Pancreas (tissue), 10 donors: Measurements from ENCODE around the gene ENPP3. TPM values are rescaled to one million over a fixed set of nuclear protein-coding genes. Genes with fewer than 3 reads are reported as not detected.
A peak's percentile ranks its signal among the peaks of the same experiment; 100 is the strongest.

Source experiments
- ATAC-seq, 4 donors: fragments of 200-7000 bp; cut with Tn5 transposase; one replicate each; pipeline versions ENCODE4 v1.8.0 to v1.9.1; 2020; ENCODE audit warnings: mild to moderate bottlenecking in 4 of 4, moderate library complexity in 4 of 4
- DNase-seq, 6 donors: peaks; one replicate each; pipeline ENCODE4 v3.0.0-alpha.2; 2020
- FAIRE-seq: peaks from 2 replicates; lab custom pipeline; 2012; peaks lifted over from hg19 to GRCh38; lab: Jason Lieb, UNC
- H3K27ac ChIP-seq, 4 donors: fragments of 200-600 bp; sonication (generic); 1 replicate in 3 of 4; 2 replicates in 1 of 4; pipeline versions ENCODE4 v1.5.0 to v1.8.0; 2020
- H3K27me3 ChIP-seq, 4 donors: fragments of 200-600 bp; one replicate each; pipeline ENCODE4 v1.8.0; 2021
- H3K36me3 ChIP-seq, 3 donors: fragments of 200-600 bp; sonication (generic) in 1 of 3; one replicate each; pipeline versions ENCODE4 v1.5.0 to v1.8.0; 2020 to 2021
- H3K4me1 ChIP-seq, 3 donors: fragments of 200-600 bp; one replicate each; pipeline ENCODE4 v1.8.0; 2021
- H3K4me3 ChIP-seq, 4 donors: fragments of 200-600 bp; sonication (generic) in 2 of 4; one replicate each; pipeline versions ENCODE4 v1.5.0 to v1.8.0; 2020 to 2021
- H3K9me3 ChIP-seq, 4 donors: fragments of 200-600 bp; one replicate each; pipeline ENCODE4 v1.8.0; 2021
- WGBS, 2 donors: extraction: QIAGEN DNeasy Blood & Tissue Kit; methylation state at CpG; one replicate each; pipeline ENCODE4 v1.1.7; 2013; 5-methylcytosine and 5-hydroxymethylcytosine counted together
- intact Hi-C, 3 donors: fragments of 100-400 bp; cut with DNase I; formaldehyde crosslinking; loops; one replicate each; pipeline versions ENCODE4 v1.11.1 to v1.14.2; 2022
- polyA plus RNA-seq, 2 donors: library from polyadenylated mRNA; stranded (reverse); fragments of 200-250 nt; gene quantifications; one replicate each; pipeline ENCODE4 v1.2.3, GENCODE V29; 2013
- total RNA-seq, 6 donors: library from RNA; stranded (reverse); fragmentation: NEBNext Ultra II Directional in 4 of 6; extraction: Animal tissue kit (Norgen Biotek cat#: 25700) in 4 of 6; gene quantifications; one replicate each; pipeline versions ENCODE4 v1.2.1 to v1.2.4, GENCODE V29; 2021 to 2023
- TF ChIP-seq, protein P1 (sequence below), 4 donors: fragments of 200-600 bp; sonication (generic) in 3 of 4; IDR thresholded peaks; one replicate each; pipeline versions ENCODE4 v1.5.0 to v1.8.0; 2021; ENCODE audit warnings: antibody characterized with exemption in 4 of 4
- donor health status: healthy with polysubstance abuse.
- donor health status: DM: no; HTN: no; CAD: no; lungs with moderate emphysema.
- donor health status: DM: no; HTN: no; CAD: no.
- donor health status: control.
- donor health status: control.
- donor health status: Bipolar disorder and iron deficiency.
- donor health status: DM: yes; HTN: yes; CAD: no.
- donor health status: DM: no; HTN: no; CAD: no.
- donor health status: DM: no; HTN: no; CAD: no.
- donor health status: DM: yes; HTN: yes; CAD: no.

Gene ENPP3
- total and polyA plus RNA-seq, 8 donors, result 0.07 to 0.38 (median 0.13) TPM; not detected in 3

DNA sequence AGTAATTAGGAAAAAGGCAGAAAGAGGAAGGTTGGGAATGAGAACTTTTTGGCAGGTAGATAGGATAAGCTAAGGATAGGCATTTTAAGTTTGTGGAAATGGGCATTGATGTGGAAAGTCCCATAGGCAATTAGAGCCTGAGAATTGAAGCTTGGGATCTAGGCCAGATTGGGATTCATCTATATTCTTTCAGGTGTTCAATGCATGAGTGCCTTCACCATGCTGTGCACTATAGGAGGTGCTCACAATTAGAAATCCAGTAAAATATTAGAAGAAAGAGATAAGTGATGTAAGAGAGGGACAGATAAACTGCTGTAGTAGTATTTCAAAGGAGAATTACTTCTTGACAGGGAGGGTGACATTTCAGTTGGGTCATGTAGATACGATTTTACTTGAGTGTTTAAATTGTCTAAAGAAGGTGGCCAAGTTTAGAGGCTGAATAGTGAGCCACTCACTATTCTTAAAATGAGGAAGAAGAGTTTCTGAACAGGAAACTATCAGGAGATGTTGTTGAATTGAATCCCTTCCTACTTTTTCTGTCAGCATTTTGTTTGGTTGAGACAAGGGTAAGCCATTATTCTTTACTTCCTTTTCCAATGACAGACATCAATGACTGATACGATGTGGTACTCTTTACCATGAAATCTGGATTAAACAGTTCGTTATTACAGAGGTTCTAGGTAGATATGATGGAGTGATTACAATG, 104.7 kb downstream of the ENPP3 start:
- DNase-seq, result no peak
- TF ChIP-seq, protein P1, sequence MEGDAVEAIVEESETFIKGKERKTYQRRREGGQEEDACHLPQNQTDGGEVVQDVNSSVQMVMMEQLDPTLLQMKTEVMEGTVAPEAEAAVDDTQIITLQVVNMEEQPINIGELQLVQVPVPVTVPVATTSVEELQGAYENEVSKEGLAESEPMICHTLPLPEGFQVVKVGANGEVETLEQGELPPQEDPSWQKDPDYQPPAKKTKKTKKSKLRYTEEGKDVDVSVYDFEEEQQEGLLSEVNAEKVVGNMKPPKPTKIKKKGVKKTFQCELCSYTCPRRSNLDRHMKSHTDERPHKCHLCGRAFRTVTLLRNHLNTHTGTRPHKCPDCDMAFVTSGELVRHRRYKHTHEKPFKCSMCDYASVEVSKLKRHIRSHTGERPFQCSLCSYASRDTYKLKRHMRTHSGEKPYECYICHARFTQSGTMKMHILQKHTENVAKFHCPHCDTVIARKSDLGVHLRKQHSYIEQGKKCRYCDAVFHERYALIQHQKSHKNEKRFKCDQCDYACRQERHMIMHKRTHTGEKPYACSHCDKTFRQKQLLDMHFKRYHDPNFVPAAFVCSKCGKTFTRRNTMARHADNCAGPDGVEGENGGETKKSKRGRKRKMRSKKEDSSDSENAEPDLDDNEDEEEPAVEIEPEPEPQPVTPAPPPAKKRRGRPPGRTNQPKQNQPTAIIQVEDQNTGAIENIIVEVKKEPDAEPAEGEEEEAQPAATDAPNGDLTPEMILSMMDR (IDR thresholded peaks at IDR 0.05), result no peak
- 69 to 71% methylated on average over 3 of the region's 3 CpGs for WGBS, 2 donors
- Histone ChIP-seq H3K36me3 (no peaks in the 10 kb centered on the region), H3K4me1 (no peaks in the 10 kb centered on the region), H3K9me3 (no peaks in the 10 kb centered on the region), H3K27ac (no peak overlapping the region), H3K27me3 (no peaks in the 10 kb centered on the region), H3K4me3 (no peak overlapping the region)
- FAIRE-seq, result no peak
- intact Hi-C loops, result no loop called here
- ATAC-seq, result no peak

DNA sequence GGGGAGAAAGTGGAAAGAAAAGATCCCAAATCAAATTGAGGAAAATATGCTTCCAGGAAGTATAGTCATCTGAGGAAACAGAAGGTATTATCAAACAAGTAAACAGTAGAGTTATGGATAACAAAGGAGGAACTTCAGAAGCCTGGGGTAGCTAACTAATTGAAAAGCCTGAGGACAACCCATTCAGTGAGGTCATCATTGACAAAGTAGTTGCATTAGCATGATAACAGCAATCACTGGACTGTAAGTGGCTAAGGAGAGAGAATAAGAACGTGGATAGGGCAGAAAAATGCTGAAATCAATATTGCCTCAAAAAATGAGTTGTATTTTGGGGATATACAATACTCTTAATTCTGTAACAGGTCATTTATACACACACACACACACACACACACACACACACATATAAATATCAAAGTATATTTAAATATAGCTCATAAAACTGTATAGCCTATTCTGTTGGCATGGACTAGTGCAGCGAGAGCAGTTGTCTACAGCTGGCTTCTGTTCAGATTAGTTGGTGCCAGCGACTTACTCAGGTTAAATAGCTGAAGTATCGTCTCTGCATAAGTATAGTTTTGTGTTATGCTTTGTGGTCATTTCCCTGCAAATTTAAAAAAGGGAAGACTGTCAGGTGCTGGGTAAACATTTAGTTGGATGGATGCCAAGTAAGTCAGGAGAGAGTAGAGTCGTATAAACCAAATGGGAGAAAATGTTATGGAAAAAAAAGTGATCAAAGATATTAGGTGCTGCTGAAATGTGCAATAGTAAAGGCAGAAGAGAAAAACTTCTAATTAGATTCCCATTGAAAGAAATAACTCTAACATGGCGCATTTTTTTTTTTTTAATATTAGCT, 107.6 kb downstream of the ENPP3 start:
- no peaks in the 10 kb centered on the region for H3K36me3 ChIP-seq
- no peaks in the 10 kb centered on the region for H3K9me3 ChIP-seq
- no peak for DNase-seq
- H3K4me3 ChIP-seq, result no peak overlapping the region
- H3K27ac ChIP-seq, result no peak overlapping the region
- H3K27me3 ChIP-seq, result no peaks in the 10 kb centered on the region
- TF ChIP-seq, protein P1 (IDR thresholded peaks at IDR 0.05), result no peak
- intact Hi-C loops, result no loop called here
- ATAC-seq, result no peak
- no peaks in the 10 kb centered on the region for H3K4me1 ChIP-seq
- WGBS, 2 donors, result 29 to 30% methylated on average over 6 of the region's 6 CpGs
- FAIRE-seq, result no peak

DNA sequence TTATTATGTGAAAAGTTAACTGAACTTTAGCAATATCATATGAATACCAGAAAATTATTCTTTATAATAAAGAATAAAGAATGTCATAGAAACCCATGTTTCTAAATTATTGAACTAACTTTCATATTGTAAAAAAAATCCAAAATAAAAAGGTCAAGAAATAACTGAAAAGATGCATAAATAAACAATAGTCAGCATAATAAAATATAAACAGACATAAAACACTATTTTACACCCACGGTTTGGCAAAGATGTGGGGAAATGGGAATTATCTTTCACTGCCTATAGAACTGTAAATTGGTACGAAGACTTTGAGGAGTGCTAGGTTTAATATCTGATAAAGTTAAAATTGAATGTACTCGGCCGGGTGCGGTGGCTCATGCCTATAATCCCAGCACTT, 108.4 kb downstream of the ENPP3 start:
- Histone ChIP-seq H3K9me3 (no peaks in the 10 kb centered on the region), H3K27me3 (no peaks in the 10 kb centered on the region), H3K27ac (no peak overlapping the region), H3K36me3 (no peaks in the 10 kb centered on the region), H3K4me3 (no peak overlapping the region), H3K4me1 (no peaks in the 10 kb centered on the region)
- FAIRE-seq (peak; percentile 43), DNase-seq (no peak), ATAC-seq (no peak)
- WGBS, 2 donors, result 87 to 91% methylated on average over 5 of the region's 5 CpGs
- TF ChIP-seq, protein P1 (IDR thresholded peaks at IDR 0.05), result no peak
- intact Hi-C loops, result no loop called here

DNA sequence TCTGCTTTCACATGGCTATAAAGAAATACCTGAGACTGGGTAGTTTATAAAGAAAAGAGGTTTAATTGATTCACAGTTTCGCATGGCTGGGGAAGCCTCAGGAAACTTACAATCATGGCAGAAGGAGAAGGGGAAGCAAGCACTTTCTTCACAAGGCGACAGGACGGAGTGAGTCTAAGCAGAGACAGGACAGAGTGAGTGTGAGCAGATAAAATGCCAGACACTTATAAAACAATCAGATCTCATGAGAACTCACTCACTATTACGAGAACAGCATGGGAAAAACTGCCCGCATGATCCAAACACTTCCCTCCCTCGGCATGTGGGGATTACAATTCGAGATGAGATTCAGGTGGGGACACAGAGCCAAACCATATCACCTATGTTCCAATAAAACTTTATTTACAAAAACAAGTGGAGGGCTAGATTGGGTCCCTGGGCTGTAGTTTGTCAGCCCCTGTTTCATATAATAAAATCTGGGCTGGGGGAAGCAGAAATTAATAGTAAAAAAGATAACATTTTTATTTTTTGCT, 110.8 kb downstream of the ENPP3 start:
- FAIRE-seq, result no peak
- Histone ChIP-seq H3K27me3 (no peaks in the 10 kb centered on the region), H3K4me3 (no peak overlapping the region), H3K9me3 (no peaks in the 10 kb centered on the region), H3K27ac (no peak overlapping the region), H3K36me3 (no peaks in the 10 kb centered on the region), H3K4me1 (no peaks in the 10 kb centered on the region)
- intact Hi-C loops, result no loop called here
- DNase-seq, result no peak
- TF ChIP-seq, protein P1 (IDR thresholded peaks at IDR 0.05), result no peak
- 85 to 87% methylated on average over 7 of the region's 7 CpGs for WGBS, 2 donors
- ATAC-seq, result no peak
